Measurements from ENCODE around the gene POMT1. TPM values are rescaled to one million over a fixed set of nuclear protein-coding genes. Genes with fewer than 3 reads are reported as not detected.

POMT1 gene
- total RNA-seq, 1 donor from 2014 or later = 34.8 TPM

GRCh38 chr9:131495785-131496184 lies 6.9 kb upstream of the POMT1 start:
- Mint-ChIP-seq H3K27ac (ENCODE audit: unreplicated experiment) (no peak overlapping the region), H3K4me3 (ENCODE audit: unreplicated experiment) (no peak overlapping the region), H3K4me1 (ENCODE audit: low read depth, unreplicated experiment) (peaks cover under 1% of the 10 kb centered on the region), H3K27me3 (ENCODE audit: low read depth, unreplicated experiment) (no peaks in the 10 kb centered on the region), H3K36me3 (ENCODE audit: low read depth, unreplicated experiment) (peaks cover 37% of the 10 kb centered on the region), H3K9me3 (ENCODE audit: unreplicated experiment) (no peaks in the 10 kb centered on the region)
- no peak overlapping the region for H3K27ac ChIP-seq (ENCODE audit: low read depth, low read length)
- no peak overlapping the region for H3K9ac ChIP-seq (ENCODE audit: low read length)
- TF ChIP-seq EZH2 (IDR thresholded peaks at IDR 0.05; ENCODE audit: insufficient read depth, low read length) (no peak), CTCF (IDR thresholded peaks at IDR 0.05; ENCODE audit: insufficient read depth, low read depth, low read length) (no peak)
- peaks cover 96% of the 10 kb centered on the region for H4K20me1 ChIP-seq (ENCODE audit: insufficient read depth, low read length)
- no peak overlapping the region for H3K4me3 ChIP-seq (ENCODE audit: insufficient read depth, low read depth, low read length)
- H2AFZ ChIP-seq (ENCODE audit: low read depth, low read length) = no peak overlapping the region
- H3K27me3 ChIP-seq (ENCODE audit: insufficient read depth, low read length) = no peaks in the 10 kb centered on the region
- DNase-seq (ENCODE audit: low read depth) (no peak), FAIRE-seq (no peak)
- peaks cover 14% of the 10 kb centered on the region for H3K79me2 ChIP-seq (ENCODE audit: insufficient read depth, low read length)
- no peak overlapping the region for H3K4me2 ChIP-seq (ENCODE audit: low read length)
- H3K36me3 ChIP-seq (ENCODE audit: insufficient read depth, low read length) = peaks cover 67% of the 10 kb centered on the region
- H3K4me1 ChIP-seq (ENCODE audit: insufficient read depth, low read length) = no peaks in the 10 kb centered on the region
- H3K9me3 ChIP-seq (ENCODE audit: insufficient read depth, low read depth, low read length) = no peaks in the 10 kb centered on the region

GRCh38 chr9:131496844-131497405 lies 5.8 kb upstream of the POMT1 start:
- H3K36me3 Mint-ChIP-seq (ENCODE audit: low read depth, unreplicated experiment) = peaks cover 41% of the 10 kb centered on the region

More at GRCh38 chr9:131496844-131497405, 5.8 kb upstream of the POMT1 start:
- no peaks in the 10 kb centered on the region for H3K27me3 ChIP-seq (ENCODE audit: insufficient read depth, low read length)
- peaks cover 94% of the 10 kb centered on the region for H4K20me1 ChIP-seq (ENCODE audit: insufficient read depth, low read length)
- peaks cover 14% of the 10 kb centered on the region for H3K79me2 ChIP-seq (ENCODE audit: insufficient read depth, low read length)
- H3K9ac ChIP-seq (ENCODE audit: low read length) = no peak overlapping the region
- H3K36me3 ChIP-seq (ENCODE audit: insufficient read depth, low read length) = peaks cover 62% of the 10 kb centered on the region
- H3K9me3 ChIP-seq (ENCODE audit: insufficient read depth, low read depth, low read length) = no peaks in the 10 kb centered on the region
- H3K4me1 Mint-ChIP-seq (ENCODE audit: low read depth, unreplicated experiment) = peaks cover 9% of the 10 kb centered on the region
- TF ChIP-seq EZH2 (IDR thresholded peaks at IDR 0.05; ENCODE audit: insufficient read depth, low read length) (no peak), CTCF (IDR thresholded peaks at IDR 0.05; ENCODE audit: insufficient read depth, low read depth, low read length) (no peak)
- H3K4me1 ChIP-seq (ENCODE audit: insufficient read depth, low read length) = no peaks in the 10 kb centered on the region
- DNase-seq (ENCODE audit: low read depth) (no peak), FAIRE-seq (no peak)
- H3K4me3 Mint-ChIP-seq (ENCODE audit: unreplicated experiment) = no peak overlapping the region
- H3K27ac ChIP-seq (ENCODE audit: low read depth, low read length) = no peak overlapping the region
- no peaks in the 10 kb centered on the region for H3K27me3 Mint-ChIP-seq (ENCODE audit: low read depth, unreplicated experiment)
- no peak overlapping the region for H3K4me2 ChIP-seq (ENCODE audit: low read length)
- H3K4me3 ChIP-seq (ENCODE audit: insufficient read depth, low read depth, low read length) = no peak overlapping the region
- no peak overlapping the region for H3K27ac Mint-ChIP-seq (ENCODE audit: unreplicated experiment)
- no peak overlapping the region for H2AFZ ChIP-seq (ENCODE audit: low read depth, low read length)
- no peaks in the 10 kb centered on the region for H3K9me3 Mint-ChIP-seq (ENCODE audit: unreplicated experiment)
